BJ (cell line): Measurements from ENCODE around the gene DENND4B. TPM values are rescaled to one million over a fixed set of nuclear protein-coding genes. Genes with fewer than 3 reads are reported as not detected.

Experiments
- CTCF ChIA-PET: fragments of 350-600 bp; formaldehyde crosslinking; extraction: SDS; loops from one replicate; lab custom pipeline; 2021; ENCODE audit warnings: antibody characterized with exemption, inconsistent platforms; lab: Yijun Ruan, JAX
- POLR2A ChIA-PET: fragments of 300-600 bp; sonication (Branson Sonifier 250); formaldehyde crosslinking; extraction: SDS; loops from one replicate; lab custom pipeline; 2021; ENCODE audit warnings: antibody characterized with exemption; lab: Charles Lee
- DNase-seq: peaks from one replicate; pipeline ENCODE4 v3.0.0-alpha.2; 2011; ENCODE audit warnings: low read depth
- H3K27me3 ChIP-seq: 2 replicates; pipeline ENCODE4 v1.6.0; 2011; ENCODE audit warnings: low read length; ENCODE audit not compliant: control insufficient read depth, insufficient read depth
- H3K36me3 ChIP-seq: 2 replicates; pipeline ENCODE4 v1.5.1; 2011; ENCODE audit warnings: low read length; ENCODE audit not compliant: control insufficient read depth, insufficient read depth
- H3K4me3 ChIP-seq: 2 replicates; pipeline ENCODE4 v1.5.1; 2011; ENCODE audit warnings: low read depth, mild to moderate bottlenecking, control low read depth, low read length
- CTCF ChIP-seq: IDR thresholded peaks from 2 replicates; pipeline ENCODE4 v1.5.1; 2011; ENCODE audit warnings: low read depth, mild to moderate bottlenecking, control low read depth, inconsistent platforms, low read length, moderate library complexity; ENCODE audit not compliant: insufficient read depth
- polyA plus RNA-seq: library from polyadenylated mRNA; depleted of rRNA; stranded (reverse); fragments of >200 nt; gene quantifications from 2 replicates; pipeline ENCODE4 v1.2.3, GENCODE V29; 2011

DENND4B gene
- polyA plus RNA-seq, 1 experiment, result 17.6 TPM

GRCh38 chr1:153977250-153978240 is 31.0 kb upstream of the DENND4B start, which contains the start of gene JTB:
Gene JTB (minus strand): TSS chr1:153977674. CDS start chr1:153977252, 422 bp downstream.
- POLR2A ChIA-PET, result interaction anchor here (0.6 to 2.3 kb wide), 5 partner anchors 8 to 49 kb away, joined by 3 to 17 read pairs (median 6); partner anchors contain the start of genes CREB3L4, RPS27 and SLC39A1
- no peak for TF ChIP-seq CTCF

GRCh38 chr1:153976819-153977249 is 30.3 kb upstream of the DENND4B start:
- DNase-seq, result no peak
- POLR2A ChIA-PET, result interaction anchor here (0.6 to 2.3 kb wide), 6 partner anchors 7 to 48 kb away, joined by 3 to 17 read pairs (median 8); partner anchors contain the start of genes CREB3L4, RAB13, RPS27 and SLC39A1
- Histone ChIP-seq H3K36me3 (peaks cover 11% of the 10 kb centered on the region), H3K27me3 (no peaks in the 10 kb centered on the region), H3K4me3 (peak overlapping the region; percentile 89)
- CTCF ChIA-PET, result interaction anchor here (0.7 to 6.7 kb wide), 6 partner anchors 9 to 466 kb away, joined by 3 to 32 read pairs (median 12); partner anchors contain the start of genes CREB3L4, RAB13 and SLC39A1
- no peak for TF ChIP-seq CTCF

More at GRCh38 chr1:153977250-153978240, 31.0 kb upstream of the DENND4B start, which contains the start of gene JTB:
- peaks cover 15% of the 10 kb centered on the region for H3K36me3 ChIP-seq
- CTCF ChIA-PET, result interaction anchor here (0.9 to 6.7 kb wide), 6 partner anchors 9 to 466 kb away, joined by 3 to 32 read pairs (median 12); partner anchors contain the start of genes CREB3L4, RAB13 and SLC39A1
- peak within 1 kb of the TSS; percentile 89 for H3K4me3 ChIP-seq
- DNase-seq, result no peak
- H3K27me3 ChIP-seq, result no peaks in the 10 kb centered on the region

- POLR2A ChIA-PET, result no interaction called here
- Histone ChIP-seq H3K36me3 (peaks cover 10% of the 10 kb centered on the region), H3K4me3 (no peak overlapping the region), H3K27me3 (no peaks in the 10 kb centered on the region)
- CTCF ChIA-PET, result interaction anchor here (0.8 to 6.7 kb wide), 2 partner anchors 9 to 12 kb away, joined by 3 to 32 read pairs; partner anchors contain the start of genes RAB13 and SLC39A1
- DNase-seq, result no peak
- TF ChIP-seq CTCF, result no peak
Measured at GRCh38 chr1:153973525-153973924, 27.0 kb upstream of the DENND4B start.

- Histone ChIP-seq H3K27me3 (no peaks in the 10 kb centered on the region), H3K4me3 (no peak overlapping the region), H3K36me3 (peaks cover 10% of the 10 kb centered on the region)
- DNase-seq, result no peak
- ChIA-PET CTCF (interaction anchor here (0.8 to 6.7 kb wide), 2 partner anchors 9 to 13 kb away, joined by 3 to 32 read pairs; partner anchors contain the start of genes RAB13 and SLC39A1), POLR2A (no interaction called here)
- no peak for TF ChIP-seq CTCF
Measured at GRCh38 chr1:153973071-153973470, 26.6 kb upstream of the DENND4B start.
